NCI-H2029 (cell line): ENCODE results near the gene RIMBP2.
"Not testable (repeated sequence)": the region's sequence is repeated elsewhere in the genome, so short reads cannot be mapped to it uniquely, and the experiment has no call there.

ENCODE experiments used
- DNase-seq: peaks from one replicate; lab custom pipeline; 2025; lab: John Stamatoyannopoulos, UW

The RIMBP2 gene

GRCh38 chr12:130593056-130593455, 123.0 kb downstream of the RIMBP2 start:
- DNase-seq, result no peak

- no peak for DNase-seq
Observed at GRCh38 chr12:130592641-130593040, 123.5 kb downstream of the RIMBP2 start.

GRCh38 chr12:130591736-130592135, 124.4 kb downstream of the RIMBP2 start:
- DNase-seq, result no peak

- DNase-seq, result no peak
Observed at GRCh38 chr12:130590685-130591084, 125.4 kb downstream of the RIMBP2 start.

- DNase-seq, result no peak
Observed at GRCh38 chr12:130589540-130590317, 126.4 kb downstream of the RIMBP2 start.

GRCh38 chr12:130588696-130589539, 127.2 kb downstream of the RIMBP2 start:
- DNase-seq, result no peak

GRCh38 chr12:130587966-130588365, 128.1 kb downstream of the RIMBP2 start:
- DNase-seq, result no peak

- DNase-seq, result not testable (repeated sequence)
Observed at GRCh38 chr12:130584475-130584874, 131.6 kb downstream of the RIMBP2 start.

- DNase-seq, result no peak
Observed at GRCh38 chr12:130583800-130584199, 132.3 kb downstream of the RIMBP2 start.

GRCh38 chr12:130583317-130583716, 132.8 kb downstream of the RIMBP2 start:
- no peak for DNase-seq

- DNase-seq, result no peak
Observed at GRCh38 chr12:130582286-130582685, 133.8 kb downstream of the RIMBP2 start.

- no peak for DNase-seq
Observed at GRCh38 chr12:130581782-130582181, 134.3 kb downstream of the RIMBP2 start.

GRCh38 chr12:130579231-130579630, 136.9 kb downstream of the RIMBP2 start:
- DNase-seq, result no peak

- DNase-seq, result no peak
Observed at GRCh38 chr12:130577351-130577750, 138.7 kb downstream of the RIMBP2 start.

- no peak for DNase-seq
Observed at GRCh38 chr12:130576371-130576816, 139.7 kb downstream of the RIMBP2 start.

GRCh38 chr12:130574402-130574801, 141.7 kb downstream of the RIMBP2 start:
- no peak for DNase-seq

- no peak for DNase-seq
Observed at GRCh38 chr12:130573766-130574165, 142.3 kb downstream of the RIMBP2 start.

- no peak for DNase-seq
Observed at GRCh38 chr12:130573235-130573634, 142.9 kb downstream of the RIMBP2 start.

GRCh38 chr12:130572553-130572952, 143.5 kb downstream of the RIMBP2 start:
- no peak for DNase-seq

GRCh38 chr12:130571734-130572133, 144.4 kb downstream of the RIMBP2 start:
- DNase-seq, result no peak

GRCh38 chr12:130571089-130571488, 145.0 kb downstream of the RIMBP2 start:
- DNase-seq, result no peak

- no peak for DNase-seq
Observed at GRCh38 chr12:130569521-130569920, 146.6 kb downstream of the RIMBP2 start.

GRCh38 chr12:130568501-130568900, 147.6 kb downstream of the RIMBP2 start:
- DNase-seq, result no peak
